CD4-positive, alpha-beta memory T cell (primary cell): Measurements from ENCODE around the gene DDX39A. TPM values are rescaled to one million over a fixed set of nuclear protein-coding genes. Genes with fewer than 3 reads are reported as not detected.
"Not testable (repeated sequence)": the region's sequence is repeated elsewhere in the genome, so short reads cannot be mapped to it uniquely, and the experiment has no call there.

Experiments used
- CTCF ChIA-PET: fragments of 350-600 bp; sonication (Branson Sonifier 250); formaldehyde crosslinking; loops from one replicate; lab custom pipeline; 2021; ENCODE audit warnings: inconsistent platforms; ENCODE audit not compliant: partially characterized antibody; lab: Charles Lee
- POLR2A ChIA-PET: fragments of 350-600 bp; sonication (Branson Sonifier 250); formaldehyde crosslinking; loops from one replicate; lab custom pipeline; 2021; ENCODE audit not compliant: partially characterized antibody; lab: Charles Lee
- DNase-seq, 5 donors: peaks; one replicate each; pipeline versions ENCODE4 v3.0.0 to v3.0.0-alpha.2; 2020 to 2022; ENCODE audit warnings: mixed read lengths in 1 of 5
- H3K27ac ChIP-seq: one replicate; pipeline ENCODE4 v1.7.0; 2013; ENCODE audit warnings: low read depth, low read length
- H3K27me3 ChIP-seq: 2 replicates; pipeline ENCODE4 v1.7.0; 2013; ENCODE audit warnings: mild to moderate bottlenecking, low read length, moderate library complexity; ENCODE audit not compliant: insufficient read depth
- H3K36me3 ChIP-seq: 2 replicates; pipeline ENCODE4 v1.7.0; 2013; ENCODE audit warnings: mild to moderate bottlenecking, low read length, moderate library complexity; ENCODE audit not compliant: insufficient read depth
- H3K4me1 ChIP-seq: 2 replicates; pipeline ENCODE4 v1.7.0; 2013; ENCODE audit warnings: mild to moderate bottlenecking, low read length, moderate library complexity; ENCODE audit not compliant: insufficient read depth
- H3K4me3 ChIP-seq, 2 donors: one replicate each; pipeline ENCODE4 v1.7.0; 2013; ENCODE audit warnings: low read length in 2 of 2, mild to moderate bottlenecking in 1 of 2
- H3K9me3 ChIP-seq, 2 donors: one replicate each; pipeline ENCODE4 v1.7.0; 2013; ENCODE audit warnings: low read length in 2 of 2, control low read depth in 1 of 2; ENCODE audit not compliant: control insufficient read depth in 1 of 2
- H3K27ac Mint-ChIP-seq, 7 donors: one replicate each; pipeline ENCODE4 v1.8.0; 2020 to 2021; ENCODE audit warnings: mixed read lengths in 7 of 7, mild to moderate bottlenecking in 6 of 7, inconsistent platforms in 3 of 7, moderate library complexity in 3 of 7
- H3K27me3 Mint-ChIP-seq, 2 donors: one replicate each; pipeline ENCODE4 v1.8.0; 2020 to 2021; ENCODE audit warnings: mixed read lengths in 2 of 2
- H3K36me3 Mint-ChIP-seq, 2 donors: one replicate each; pipeline ENCODE4 v1.8.0; 2020 to 2021; ENCODE audit warnings: mixed read lengths in 2 of 2, inconsistent platforms in 1 of 2, mild to moderate bottlenecking in 1 of 2
- H3K4me1 Mint-ChIP-seq, 4 donors: one replicate each; pipeline ENCODE4 v1.8.0; 2020 to 2021; ENCODE audit warnings: mixed read lengths in 4 of 4, mild to moderate bottlenecking in 1 of 4
- H3K4me3 Mint-ChIP-seq, 8 donors: one replicate each; pipeline ENCODE4 v1.8.0; 2020 to 2021; ENCODE audit warnings: mixed read lengths in 8 of 8, mild to moderate bottlenecking in 7 of 8, moderate library complexity in 6 of 8, inconsistent platforms in 3 of 8
- H3K9me3 Mint-ChIP-seq, 8 donors: one replicate each; pipeline ENCODE4 v1.8.0; 2020 to 2021; ENCODE audit warnings: mixed read lengths in 8 of 8, mild to moderate bottlenecking in 5 of 8, inconsistent platforms in 3 of 8, moderate library complexity in 1 of 8
- intact Hi-C: fragments of 100-400 bp; cut with micrococcal nuclease; formaldehyde crosslinking; loops from one replicate; pipeline ENCODE4 v1.15.1; 2023
- polyA plus RNA-seq, 2 donors: library from polyadenylated mRNA; unstranded; fragments of 300-500 nt; fragmentation: Illumina TruSeq; gene quantifications; one replicate each; pipeline ENCODE4 v1.2.3, GENCODE V29; 2021
- total RNA-seq, 2 experiments: library from RNA; stranded (reverse); gene quantifications; one replicate each; pipeline ENCODE4 v1.2.3, GENCODE V29; 2021

The DDX39A gene
- total and polyA plus RNA-seq, 4 experiments from 2014 or later = 95.0 to 148 (median 146) TPM

GRCh38 chr19:14405380-14405757 lies 13.8 kb downstream of the DDX39A start:
- Histone ChIP-seq H3K4me1 (peaks cover 31% of the 10 kb centered on the region), H3K4me3 (no peak overlapping the region), H3K27ac (peak overlapping the region; percentile 20), H3K36me3 (peaks cover 75% of the 10 kb centered on the region), H3K27me3 (no peaks in the 10 kb centered on the region), H3K9me3 (no peaks in the 10 kb centered on the region)
- Mint-ChIP-seq H3K4me1 (peaks cover 14 to 67% (median 20%) of the 10 kb centered on the region in 4 donors), H3K9me3 (peaks cover 0 to 16% (median 0%) of the 10 kb centered on the region in 8 donors), H3K27me3 (no peaks in the 10 kb centered on the region), H3K36me3 (peaks cover 66 to 81% of the 10 kb centered on the region in 2 donors), H3K27ac (peak overlapping the region in 4 of 7 donors; percentile 68 to 94 (median 82)), H3K4me3 (peak overlapping the region in 1 of 8 donors; percentile 39)
- CTCF ChIA-PET = interaction anchor here (0.9 to 6.0 kb wide), 12 partner anchors 10 to 268 kb away, joined by 3 to 121 read pairs (median 14); partner anchors contain the start of genes ADGRE5 and ASF1B
- intact Hi-C loops = loop anchor here (5.0 kb wide), 1 partner anchor 188 kb away; no protein-coding TSS in a partner anchor
- peak in 1 of 5 donors; percentile 54 for DNase-seq
- POLR2A ChIA-PET = interaction anchor here (0.6 to 9.4 kb wide), 10 partner anchors 9 to 269 kb away, joined by 3 to 206 read pairs (median 14); partner anchors contain the start of genes ADGRE5, ASF1B, DDX39A and GIPC1

- Histone ChIP-seq H3K36me3 (peaks cover 68% of the 10 kb centered on the region), H3K4me3 (no peak overlapping the region), H3K27ac (no peak overlapping the region), H3K4me1 (peaks cover 20% of the 10 kb centered on the region), H3K27me3 (no peaks in the 10 kb centered on the region), H3K9me3 (no peaks in the 10 kb centered on the region)
- intact Hi-C loops = no loop called here
- peak overlapping the region; percentile 15 to 94 (median 57) for H3K27ac Mint-ChIP-seq
- H3K4me3 Mint-ChIP-seq = peak overlapping the region in 1 of 8 donors; percentile 25
- ChIA-PET CTCF (interaction anchor here (0.6 to 6.0 kb wide), 8 partner anchors 11 to 267 kb away, joined by 3 to 121 read pairs (median 20); partner anchors contain the start of genes ADGRE5 and ASF1B), POLR2A (interaction anchor here (1.4 to 9.4 kb wide), 7 partner anchors 8 to 268 kb away, joined by 4 to 206 read pairs (median 24); partner anchors contain the start of genes ADGRE5, ASF1B and DDX39A)
- H3K36me3 Mint-ChIP-seq = peaks cover 56 to 75% of the 10 kb centered on the region in 2 donors
- DNase-seq = peak in 1 of 5 donors; percentile 45
- no peaks in the 10 kb centered on the region for H3K27me3 Mint-ChIP-seq
- H3K4me1 Mint-ChIP-seq = peaks cover 6 to 56% (median 11%) of the 10 kb centered on the region in 4 donors
- H3K9me3 Mint-ChIP-seq = peaks cover 0 to 14% (median 0%) of the 10 kb centered on the region in 8 donors
Measured at GRCh38 chr19:14404312-14404711, 14.8 kb downstream of the DDX39A start.

- peak in 1 of 5 donors; percentile 0 for DNase-seq
- peaks cover 61% of the 10 kb centered on the region for H3K36me3 ChIP-seq
- H3K4me3 Mint-ChIP-seq, H3K4me3 ChIP-seq, intact Hi-C loops, H3K27me3 Mint-ChIP-seq, H3K27ac ChIP-seq, H3K27me3 ChIP-seq, H3K9me3 ChIP-seq: not testable (repeated sequence)
- Mint-ChIP-seq H3K4me1 (peaks cover 5 to 47% (median 7%) of the 10 kb centered on the region in 4 donors), H3K36me3 (peaks cover 49 to 72% of the 10 kb centered on the region in 2 donors), H3K27ac (peak overlapping the region in 3 of 7 donors; percentile 23 to 94 (median 42)), H3K9me3 (peaks cover 0 to 10% (median 0%) of the 10 kb centered on the region in 8 donors)
- H3K4me1 ChIP-seq = peaks cover 12% of the 10 kb centered on the region
- CTCF ChIA-PET = interaction anchor here (0.6 to 6.0 kb wide), 5 partner anchors 20 to 266 kb away, joined by 3 to 121 read pairs (median 26); partner anchors contain the start of genes ADGRE5 and ASF1B
- POLR2A ChIA-PET = interaction anchor here (1.2 to 9.4 kb wide), 6 partner anchors 10 to 267 kb away, joined by 3 to 206 read pairs (median 21); partner anchors contain the start of genes ADGRE5 and ASF1B
Measured at GRCh38 chr19:14403145-14403930, 15.8 kb downstream of the DDX39A start.

GRCh38 chr19:14402332-14403144 lies 16.6 kb downstream of the DDX39A start:
- H3K4me1 ChIP-seq = peaks cover 12% of the 10 kb centered on the region
- H3K27ac Mint-ChIP-seq = peak overlapping the region in 5 of 7 donors; percentile 10 to 94 (median 48)
- H3K27me3 Mint-ChIP-seq = no peaks in the 10 kb centered on the region
- peaks cover 52 to 69% of the 10 kb centered on the region in 2 donors for H3K36me3 Mint-ChIP-seq
- no peaks in the 10 kb centered on the region for H3K27me3 ChIP-seq
- H3K4me3 Mint-ChIP-seq = peak overlapping the region in 2 of 8 donors; percentile 26 to 43
- ChIA-PET POLR2A (interaction anchor here (1.2 to 12.3 kb wide), 4 partner anchors 10 to 40 kb away, joined by 3 to 206 read pairs (median 94); partner anchors contain the start of gene ADGRE5), CTCF (interaction anchor here (1.3 to 6.0 kb wide), 5 partner anchors 19 to 266 kb away, joined by 3 to 121 read pairs (median 26); partner anchors contain the start of genes ADGRE5 and ASF1B)
- no peak for DNase-seq
- H3K9me3 Mint-ChIP-seq = peaks cover 0 to 8% (median 0%) of the 10 kb centered on the region in 8 donors
- H3K27ac ChIP-seq = no peak overlapping the region
- no peaks in the 10 kb centered on the region for H3K9me3 ChIP-seq
- H3K36me3 ChIP-seq = peaks cover 58% of the 10 kb centered on the region
- H3K4me3 ChIP-seq = no peak overlapping the region
- H3K4me1 Mint-ChIP-seq = peaks cover 4 to 40% (median 5%) of the 10 kb centered on the region in 4 donors
- intact Hi-C loops = no loop called here

- Histone ChIP-seq H3K4me1 (peaks cover 10% of the 10 kb centered on the region), H3K4me3 (no peak overlapping the region), H3K27ac (no peak overlapping the region), H3K36me3 (peaks cover 55% of the 10 kb centered on the region), H3K9me3 (no peaks in the 10 kb centered on the region), H3K27me3 (no peaks in the 10 kb centered on the region)
- H3K4me3 Mint-ChIP-seq = peak overlapping the region in 1 of 8 donors; percentile 59
- intact Hi-C loops = no loop called here
- H3K27ac Mint-ChIP-seq = peak overlapping the region in 5 of 7 donors; percentile 13 to 94 (median 72)
- no peaks in the 10 kb centered on the region for H3K27me3 Mint-ChIP-seq
- DNase-seq = no peak
- H3K36me3 Mint-ChIP-seq = peaks cover 53 to 67% of the 10 kb centered on the region in 2 donors
- peaks cover 2 to 32% (median 5%) of the 10 kb centered on the region in 4 donors for H3K4me1 Mint-ChIP-seq
- CTCF ChIA-PET = interaction anchor here (1.3 to 1.5 kb wide), 2 partner anchors 21 to 48 kb away, joined by 3 to 4 read pairs; partner anchors contain the start of gene ADGRE5
- POLR2A ChIA-PET = interaction anchor here (0.6 to 12.3 kb wide), 6 partner anchors 18 to 90 kb away, joined by 3 to 92 read pairs (median 4); partner anchors contain the start of genes ADGRE5 and DDX39A
- H3K9me3 Mint-ChIP-seq = peaks cover 0 to 3% (median 0%) of the 10 kb centered on the region in 8 donors
Measured at GRCh38 chr19:14401468-14402195, 17.5 kb downstream of the DDX39A start.
